Measurements from ENCODE around the gene COL19A1.

COL19A1 gene

GRCh38 chr6:70062010-70062409 is 195.7 kb downstream of the COL19A1 start:
- Histone ChIP-seq H3K4me3 (ENCODE audit: insufficient read depth, low read depth, low read length, poor library complexity, severe bottlenecking) (no peak overlapping the region), H3K4me1 (ENCODE audit: control insufficient read depth, insufficient read depth, low read length, poor library complexity, severe bottlenecking) (no peaks in the 10 kb centered on the region), H3K27ac (ENCODE audit: insufficient read depth, low read length, poor library complexity, severe bottlenecking) (no peak overlapping the region), H3K36me3 (ENCODE audit: control insufficient read depth, insufficient read depth, low read length) (no peaks in the 10 kb centered on the region), H3K9me3 (ENCODE audit: control insufficient read depth, low read length) (no peaks in the 10 kb centered on the region), H3K27me3 (replicated peaks; ENCODE audit: control insufficient read depth, insufficient read depth, low read length, poor library complexity, severe bottlenecking) (no peaks in the 10 kb centered on the region)
- no peak for DNase-seq

GRCh38 chr6:70072540-70073179 is 206.3 kb downstream of the COL19A1 start:
- no peak overlapping the region for H3K4me3 ChIP-seq (ENCODE audit: insufficient read depth, low read depth, low read length, poor library complexity, severe bottlenecking)
- no peaks in the 10 kb centered on the region for H3K36me3 ChIP-seq (ENCODE audit: control insufficient read depth, insufficient read depth, low read length)
- DNase-seq: no peak
- H3K9me3 ChIP-seq (ENCODE audit: control insufficient read depth, low read length): no peaks in the 10 kb centered on the region
- no peaks in the 10 kb centered on the region for H3K27me3 ChIP-seq (replicated peaks; ENCODE audit: control insufficient read depth, insufficient read depth, low read length, poor library complexity, severe bottlenecking)
- no peak overlapping the region for H3K27ac ChIP-seq (ENCODE audit: insufficient read depth, low read length, poor library complexity, severe bottlenecking)
- H3K4me1 ChIP-seq (ENCODE audit: control insufficient read depth, insufficient read depth, low read length, poor library complexity, severe bottlenecking): no peaks in the 10 kb centered on the region

GRCh38 chr6:70073637-70074036 is 207.3 kb downstream of the COL19A1 start:
- no peaks in the 10 kb centered on the region for H3K4me1 ChIP-seq (ENCODE audit: control insufficient read depth, insufficient read depth, low read length, poor library complexity, severe bottlenecking)
- H3K4me3 ChIP-seq (ENCODE audit: insufficient read depth, low read depth, low read length, poor library complexity, severe bottlenecking): no peak overlapping the region
- no peak for DNase-seq
- no peaks in the 10 kb centered on the region for H3K9me3 ChIP-seq (ENCODE audit: control insufficient read depth, low read length)
- no peak overlapping the region for H3K27ac ChIP-seq (ENCODE audit: insufficient read depth, low read length, poor library complexity, severe bottlenecking)
- H3K36me3 ChIP-seq (ENCODE audit: control insufficient read depth, insufficient read depth, low read length): no peaks in the 10 kb centered on the region
- no peaks in the 10 kb centered on the region for H3K27me3 ChIP-seq (replicated peaks; ENCODE audit: control insufficient read depth, insufficient read depth, low read length, poor library complexity, severe bottlenecking)

DNA sequence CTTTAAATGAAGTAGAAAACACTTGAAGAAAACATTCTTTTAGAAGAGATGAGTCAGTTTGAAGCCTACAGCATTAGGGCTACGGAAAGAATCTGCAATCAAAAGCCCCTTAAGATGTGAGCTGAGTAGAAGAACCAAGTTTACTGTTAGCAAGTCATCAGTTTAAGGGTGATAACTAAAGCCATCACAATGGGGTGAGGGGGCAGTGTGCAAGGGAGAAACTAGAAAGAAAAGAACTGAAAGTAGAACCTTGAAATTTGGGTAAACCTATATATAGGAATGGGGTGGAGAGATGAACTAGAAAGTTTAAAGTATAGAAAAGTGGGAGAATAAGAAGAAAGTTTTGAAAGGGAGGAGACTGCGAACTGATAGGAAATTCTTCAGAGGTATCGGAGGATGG is 212.9 kb downstream of the COL19A1 start:
- no peak overlapping the region for H3K27ac ChIP-seq (ENCODE audit: insufficient read depth, low read length, poor library complexity, severe bottlenecking)
- no peak overlapping the region for H3K4me3 ChIP-seq (ENCODE audit: insufficient read depth, low read depth, low read length, poor library complexity, severe bottlenecking)
- no peaks in the 10 kb centered on the region for H3K9me3 ChIP-seq (ENCODE audit: control insufficient read depth, low read length)
- H3K4me1 ChIP-seq (ENCODE audit: control insufficient read depth, insufficient read depth, low read length, poor library complexity, severe bottlenecking): no peaks in the 10 kb centered on the region
- no peaks in the 10 kb centered on the region for H3K36me3 ChIP-seq (ENCODE audit: control insufficient read depth, insufficient read depth, low read length)
- no peaks in the 10 kb centered on the region for H3K27me3 ChIP-seq (replicated peaks; ENCODE audit: control insufficient read depth, insufficient read depth, low read length, poor library complexity, severe bottlenecking)
- DNase-seq: no peak

DNA sequence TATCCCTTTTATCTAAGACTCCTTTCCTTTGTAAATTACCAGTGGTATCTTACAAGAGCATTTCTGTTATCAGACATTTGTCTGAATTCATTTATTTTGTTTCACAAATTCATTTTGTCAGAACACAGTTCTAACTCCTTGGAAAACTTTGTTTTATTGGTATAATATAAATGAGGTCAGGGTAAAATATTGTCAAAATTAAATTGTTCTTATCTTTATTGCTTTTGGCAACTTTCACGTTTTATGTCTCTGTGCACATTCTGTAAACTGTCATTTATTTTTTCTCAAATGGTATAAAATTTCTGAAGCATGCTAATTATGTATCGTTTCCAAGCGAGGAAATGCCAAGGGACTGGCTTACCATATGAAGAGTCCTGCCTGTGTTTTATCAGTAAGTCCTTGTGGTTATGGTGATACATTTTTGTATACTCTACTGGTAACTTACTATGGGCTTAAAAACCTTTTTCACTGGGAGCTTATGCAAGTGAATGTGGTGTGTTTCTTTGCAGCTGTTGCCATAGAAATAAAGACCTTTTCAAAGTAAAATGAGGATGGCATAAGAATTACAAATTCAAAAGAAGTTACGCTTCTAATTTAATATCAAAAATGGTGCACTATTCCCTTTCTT is 214.2 kb downstream of the COL19A1 start:
- Histone ChIP-seq H3K9me3 (ENCODE audit: control insufficient read depth, low read length) (no peaks in the 10 kb centered on the region), H3K27ac (ENCODE audit: insufficient read depth, low read length, poor library complexity, severe bottlenecking) (no peak overlapping the region), H3K27me3 (replicated peaks; ENCODE audit: control insufficient read depth, insufficient read depth, low read length, poor library complexity, severe bottlenecking) (no peaks in the 10 kb centered on the region), H3K36me3 (ENCODE audit: control insufficient read depth, insufficient read depth, low read length) (no peaks in the 10 kb centered on the region), H3K4me1 (ENCODE audit: control insufficient read depth, insufficient read depth, low read length, poor library complexity, severe bottlenecking) (no peaks in the 10 kb centered on the region), H3K4me3 (ENCODE audit: insufficient read depth, low read depth, low read length, poor library complexity, severe bottlenecking) (no peak overlapping the region)
- no peak for DNase-seq

DNA sequence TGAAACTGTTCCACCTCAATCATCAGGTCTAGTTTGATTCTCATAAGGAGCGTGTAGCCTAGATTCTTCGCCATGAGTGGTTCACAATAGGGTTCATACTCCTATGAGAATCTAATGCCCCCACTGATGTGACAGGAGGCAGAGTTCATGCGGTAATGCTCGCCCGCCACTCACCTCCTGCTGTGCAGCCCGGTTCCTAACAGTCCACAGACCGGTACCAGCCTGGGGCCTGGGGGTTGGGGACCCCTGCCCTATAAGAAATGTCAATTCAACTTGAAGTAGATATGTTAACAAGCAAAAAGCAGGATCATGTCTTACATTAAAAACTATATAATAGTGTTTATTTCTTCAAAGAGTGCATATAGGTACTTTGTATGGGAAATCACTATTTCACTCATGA is 216.5 kb downstream of the COL19A1 start:
- no peaks in the 10 kb centered on the region for H3K36me3 ChIP-seq (ENCODE audit: control insufficient read depth, insufficient read depth, low read length)
- H3K4me1 ChIP-seq (ENCODE audit: control insufficient read depth, insufficient read depth, low read length, poor library complexity, severe bottlenecking): no peaks in the 10 kb centered on the region
- H3K27me3 ChIP-seq (replicated peaks; ENCODE audit: control insufficient read depth, insufficient read depth, low read length, poor library complexity, severe bottlenecking): no peaks in the 10 kb centered on the region
- DNase-seq: no peak
- no peak overlapping the region for H3K4me3 ChIP-seq (ENCODE audit: insufficient read depth, low read depth, low read length, poor library complexity, severe bottlenecking)
- no peaks in the 10 kb centered on the region for H3K9me3 ChIP-seq (ENCODE audit: control insufficient read depth, low read length)
- no peak overlapping the region for H3K27ac ChIP-seq (ENCODE audit: insufficient read depth, low read length, poor library complexity, severe bottlenecking)

DNA sequence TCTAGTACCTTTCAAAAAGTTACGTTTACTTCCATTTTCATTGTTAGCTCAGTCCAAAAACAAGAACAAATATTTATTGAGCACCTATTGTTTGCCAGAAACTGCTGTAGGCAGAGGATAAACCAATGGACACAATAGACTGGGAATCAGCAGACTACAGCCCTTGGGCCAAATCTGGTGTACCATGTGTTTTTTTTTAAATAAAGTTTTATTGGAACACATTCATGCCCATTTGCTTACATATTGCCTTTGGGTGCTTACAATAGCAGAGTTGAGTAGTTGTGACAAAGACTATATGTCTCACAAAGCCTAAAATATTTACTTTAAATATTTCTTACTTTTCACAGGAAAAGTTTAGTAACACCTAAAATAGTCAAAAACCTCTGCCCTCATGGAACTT is 220.4 kb downstream of the COL19A1 start:
- H3K4me1 ChIP-seq (ENCODE audit: control insufficient read depth, insufficient read depth, low read length, poor library complexity, severe bottlenecking): no peaks in the 10 kb centered on the region
- H3K36me3 ChIP-seq (ENCODE audit: control insufficient read depth, insufficient read depth, low read length): no peaks in the 10 kb centered on the region
- DNase-seq: no peak
- H3K4me3 ChIP-seq (ENCODE audit: insufficient read depth, low read depth, low read length, poor library complexity, severe bottlenecking): no peak overlapping the region
- no peaks in the 10 kb centered on the region for H3K9me3 ChIP-seq (ENCODE audit: control insufficient read depth, low read length)
- H3K27ac ChIP-seq (ENCODE audit: insufficient read depth, low read length, poor library complexity, severe bottlenecking): no peak overlapping the region
- H3K27me3 ChIP-seq (replicated peaks; ENCODE audit: control insufficient read depth, insufficient read depth, low read length, poor library complexity, severe bottlenecking): no peaks in the 10 kb centered on the region

GRCh38 chr6:70094156-70094555 is 227.8 kb downstream of the COL19A1 start:
- H3K9me3 ChIP-seq (ENCODE audit: control insufficient read depth, low read length): no peaks in the 10 kb centered on the region
- no peak overlapping the region for H3K27ac ChIP-seq (ENCODE audit: insufficient read depth, low read length, poor library complexity, severe bottlenecking)
- no peaks in the 10 kb centered on the region for H3K4me1 ChIP-seq (ENCODE audit: control insufficient read depth, insufficient read depth, low read length, poor library complexity, severe bottlenecking)
- no peak for DNase-seq
- no peaks in the 10 kb centered on the region for H3K36me3 ChIP-seq (ENCODE audit: control insufficient read depth, insufficient read depth, low read length)
- no peak overlapping the region for H3K4me3 ChIP-seq (ENCODE audit: insufficient read depth, low read depth, low read length, poor library complexity, severe bottlenecking)
- no peaks in the 10 kb centered on the region for H3K27me3 ChIP-seq (replicated peaks; ENCODE audit: control insufficient read depth, insufficient read depth, low read length, poor library complexity, severe bottlenecking)

DNA sequence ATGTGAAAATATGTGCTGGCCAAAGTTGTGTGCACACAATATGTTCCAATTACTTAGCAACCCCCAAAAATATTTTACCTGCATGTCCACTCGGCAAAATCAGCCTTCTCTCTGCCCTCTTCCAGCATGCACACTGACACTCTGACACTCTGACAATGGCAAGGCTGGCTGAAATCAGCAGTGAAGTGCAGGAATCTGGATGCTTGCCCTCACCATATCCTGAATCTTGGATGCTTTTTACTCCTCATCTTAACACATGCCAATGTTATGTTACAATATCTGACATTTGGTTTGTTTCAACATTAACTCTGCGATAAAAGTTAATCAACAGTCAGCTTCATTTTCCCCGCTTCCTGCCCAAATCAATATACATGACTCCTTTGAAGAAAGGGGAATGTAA is 233.4 kb downstream of the COL19A1 start:
- H3K4me1 ChIP-seq (ENCODE audit: control insufficient read depth, insufficient read depth, low read length, poor library complexity, severe bottlenecking): no peaks in the 10 kb centered on the region
- H3K27ac ChIP-seq (ENCODE audit: insufficient read depth, low read length, poor library complexity, severe bottlenecking): no peak overlapping the region
- H3K36me3 ChIP-seq (ENCODE audit: control insufficient read depth, insufficient read depth, low read length): no peaks in the 10 kb centered on the region
- DNase-seq: no peak
- H3K4me3 ChIP-seq (ENCODE audit: insufficient read depth, low read depth, low read length, poor library complexity, severe bottlenecking): no peak overlapping the region
- H3K27me3 ChIP-seq (replicated peaks; ENCODE audit: control insufficient read depth, insufficient read depth, low read length, poor library complexity, severe bottlenecking): no peaks in the 10 kb centered on the region
- H3K9me3 ChIP-seq (ENCODE audit: control insufficient read depth, low read length): no peaks in the 10 kb centered on the region

DNA sequence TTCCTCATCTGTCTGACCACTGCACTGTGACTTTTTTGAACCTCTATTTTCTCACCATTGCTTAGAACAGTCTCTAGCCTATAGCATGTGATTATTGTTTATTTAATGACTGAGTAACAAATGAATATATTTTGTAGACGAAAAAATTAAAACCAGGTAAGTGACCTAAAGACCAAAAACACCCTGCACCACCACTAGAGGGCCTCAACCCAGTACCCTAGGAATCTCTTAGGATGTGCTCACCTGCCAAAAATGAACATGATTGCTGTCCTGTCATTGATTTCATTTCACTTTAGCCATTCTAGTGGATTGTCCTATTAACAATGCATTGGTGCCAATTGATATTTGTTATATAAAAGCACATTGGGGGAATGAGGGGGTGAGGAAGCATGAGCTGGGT is 237.4 kb downstream of the COL19A1 start:
- H3K4me3 ChIP-seq (ENCODE audit: insufficient read depth, low read depth, low read length, poor library complexity, severe bottlenecking): no peak overlapping the region
- no peak overlapping the region for H3K27ac ChIP-seq (ENCODE audit: insufficient read depth, low read length, poor library complexity, severe bottlenecking)
- no peak for DNase-seq
- H3K27me3 ChIP-seq (replicated peaks; ENCODE audit: control insufficient read depth, insufficient read depth, low read length, poor library complexity, severe bottlenecking): no peaks in the 10 kb centered on the region
- no peaks in the 10 kb centered on the region for H3K9me3 ChIP-seq (ENCODE audit: control insufficient read depth, low read length)
- H3K36me3 ChIP-seq (ENCODE audit: control insufficient read depth, insufficient read depth, low read length): no peaks in the 10 kb centered on the region
- H3K4me1 ChIP-seq (ENCODE audit: control insufficient read depth, insufficient read depth, low read length, poor library complexity, severe bottlenecking): no peaks in the 10 kb centered on the region
